IPS-15b (cell line): ENCODE measurements around the gene SCUBE1.

Experiments
- H3K27me3 ChIP-seq: one replicate; pipeline ENCODE4 v1.6.1; 2013; ENCODE audit warnings: low read length; ENCODE audit not compliant: control insufficient read depth, insufficient read depth
- H3K36me3 ChIP-seq: one replicate; pipeline ENCODE4 v1.6.1; 2013; ENCODE audit warnings: low read length; ENCODE audit not compliant: control insufficient read depth, insufficient read depth
- H3K4me1 ChIP-seq: one replicate; pipeline ENCODE4 v1.6.1; 2013; ENCODE audit warnings: mild to moderate bottlenecking, low read length; ENCODE audit not compliant: control insufficient read depth, insufficient read depth
- H3K4me3 ChIP-seq: one replicate; pipeline ENCODE4 v1.5.1; 2013; ENCODE audit warnings: low read depth, low read length
- H3K9ac ChIP-seq: one replicate; pipeline ENCODE4 v1.6.1; 2013; ENCODE audit warnings: low read depth, mild to moderate bottlenecking, low read length
- H3K9me3 ChIP-seq: one replicate; pipeline ENCODE4 v1.6.1; 2013; ENCODE audit warnings: mild to moderate bottlenecking, low read length; ENCODE audit not compliant: control insufficient read depth, insufficient read depth

SCUBE1 gene

GRCh38 chr22:43337385-43337784 is 5.8 kb downstream of the SCUBE1 start:
- H3K9me3 ChIP-seq = no peaks in the 10 kb centered on the region
- H3K36me3 ChIP-seq = no peaks in the 10 kb centered on the region
- H3K4me3 ChIP-seq = no peak overlapping the region
- no peaks in the 10 kb centered on the region for H3K4me1 ChIP-seq
- no peak overlapping the region for H3K9ac ChIP-seq
- peaks cover 23% of the 10 kb centered on the region for H3K27me3 ChIP-seq

- H3K4me3 ChIP-seq = no peak overlapping the region
- H3K9me3 ChIP-seq = no peaks in the 10 kb centered on the region
- H3K4me1 ChIP-seq = no peaks in the 10 kb centered on the region
- H3K27me3 ChIP-seq = no peaks in the 10 kb centered on the region
- H3K9ac ChIP-seq = no peak overlapping the region
- H3K36me3 ChIP-seq = no peaks in the 10 kb centered on the region
Measured at GRCh38 chr22:43334378-43334777, 8.8 kb downstream of the SCUBE1 start.

GRCh38 chr22:43333978-43334377 is 9.2 kb downstream of the SCUBE1 start:
- Histone ChIP-seq H3K4me1 (no peaks in the 10 kb centered on the region), H3K9me3 (no peaks in the 10 kb centered on the region), H3K4me3 (no peak overlapping the region), H3K36me3 (no peaks in the 10 kb centered on the region), H3K9ac (no peak overlapping the region), H3K27me3 (no peaks in the 10 kb centered on the region)

- Histone ChIP-seq H3K9ac (no peak overlapping the region), H3K27me3 (no peaks in the 10 kb centered on the region), H3K4me3 (no peak overlapping the region), H3K36me3 (no peaks in the 10 kb centered on the region), H3K4me1 (no peaks in the 10 kb centered on the region), H3K9me3 (no peaks in the 10 kb centered on the region)
Measured at GRCh38 chr22:43333156-43333555, 10.0 kb downstream of the SCUBE1 start.

GRCh38 chr22:43331698-43332097 is 11.5 kb downstream of the SCUBE1 start:
- no peak overlapping the region for H3K9ac ChIP-seq
- no peak overlapping the region for H3K4me3 ChIP-seq
- no peaks in the 10 kb centered on the region for H3K36me3 ChIP-seq
- H3K27me3 ChIP-seq = no peaks in the 10 kb centered on the region
- H3K9me3 ChIP-seq = no peaks in the 10 kb centered on the region
- peaks cover 2% of the 10 kb centered on the region for H3K4me1 ChIP-seq

- no peak overlapping the region for H3K9ac ChIP-seq
- no peaks in the 10 kb centered on the region for H3K27me3 ChIP-seq
- peaks cover 2% of the 10 kb centered on the region for H3K4me1 ChIP-seq
- no peaks in the 10 kb centered on the region for H3K36me3 ChIP-seq
- H3K9me3 ChIP-seq = no peaks in the 10 kb centered on the region
- no peak overlapping the region for H3K4me3 ChIP-seq
Measured at GRCh38 chr22:43331069-43331451, 12.1 kb downstream of the SCUBE1 start.

- Histone ChIP-seq H3K9me3 (no peaks in the 10 kb centered on the region), H3K9ac (no peak overlapping the region), H3K27me3 (no peaks in the 10 kb centered on the region), H3K36me3 (no peaks in the 10 kb centered on the region), H3K4me1 (peaks cover 2% of the 10 kb centered on the region), H3K4me3 (no peak overlapping the region)
Measured at GRCh38 chr22:43330178-43331068, 12.7 kb downstream of the SCUBE1 start.

- H3K4me3 ChIP-seq = no peak overlapping the region
- no peaks in the 10 kb centered on the region for H3K36me3 ChIP-seq
- H3K9me3 ChIP-seq = no peaks in the 10 kb centered on the region
- H3K27me3 ChIP-seq = no peaks in the 10 kb centered on the region
- H3K9ac ChIP-seq = no peak overlapping the region
- H3K4me1 ChIP-seq = peaks cover 2% of the 10 kb centered on the region
Measured at GRCh38 chr22:43329061-43329460, 14.1 kb downstream of the SCUBE1 start.

- H3K27me3 ChIP-seq = no peaks in the 10 kb centered on the region
- no peaks in the 10 kb centered on the region for H3K36me3 ChIP-seq
- H3K4me1 ChIP-seq = peaks cover 2% of the 10 kb centered on the region
Measured at GRCh38 chr22:43327157-43327438, 16.1 kb downstream of the SCUBE1 start.

GRCh38 chr22:43326331-43327156 is 16.6 kb downstream of the SCUBE1 start:
- Histone ChIP-seq H3K27me3 (no peaks in the 10 kb centered on the region), H3K4me3 (no peak overlapping the region), H3K9me3 (no peaks in the 10 kb centered on the region), H3K36me3 (no peaks in the 10 kb centered on the region), H3K4me1 (peaks cover 2% of the 10 kb centered on the region), H3K9ac (no peak overlapping the region)

More at GRCh38 chr22:43327157-43327438, 16.1 kb downstream of the SCUBE1 start:
- Histone ChIP-seq H3K9ac (no peak overlapping the region), H3K9me3 (no peaks in the 10 kb centered on the region), H3K4me3 (no peak overlapping the region)

GRCh38 chr22:43325176-43325575 is 18.0 kb downstream of the SCUBE1 start:
- Histone ChIP-seq H3K36me3 (no peaks in the 10 kb centered on the region), H3K9me3 (no peaks in the 10 kb centered on the region), H3K27me3 (no peaks in the 10 kb centered on the region), H3K4me3 (no peak overlapping the region), H3K4me1 (peaks cover 2% of the 10 kb centered on the region), H3K9ac (no peak overlapping the region)
